ENCODE data around the gene IRF5. TPM values are rescaled to one million over a fixed set of nuclear protein-coding genes. Genes with fewer than 3 reads are reported as not detected.

IRF5 gene
- total and polyA plus RNA-seq, 10 donors: 26.2 to 56.3 (median 42.2) TPM

DNA sequence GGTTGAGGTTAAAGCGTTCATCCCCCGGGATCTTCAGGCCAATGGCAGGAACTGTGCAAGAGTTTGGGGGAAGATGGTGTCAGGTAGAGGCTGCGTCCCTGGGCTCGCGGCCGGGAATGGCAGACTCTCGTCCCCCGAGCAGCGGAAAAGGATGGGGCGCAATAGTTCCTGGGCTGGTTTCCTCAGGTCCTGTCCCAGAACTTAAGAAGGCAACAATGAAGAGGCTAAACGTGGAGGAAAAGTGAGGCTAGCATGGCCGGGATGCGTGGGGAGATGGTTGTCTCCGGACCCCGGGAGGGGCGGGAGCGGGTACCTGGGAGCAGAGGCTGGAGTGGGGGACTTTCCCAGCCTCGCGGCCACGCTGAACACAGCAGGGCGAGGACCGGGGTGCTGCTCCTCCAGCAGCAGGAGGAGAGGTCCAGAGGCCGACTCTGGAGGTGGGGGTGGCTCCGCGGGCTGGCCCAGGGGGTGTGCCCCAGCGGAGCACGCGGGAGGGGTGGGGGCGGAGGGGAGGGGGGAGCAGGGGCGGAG is 882 bp downstream of the IRF5 start:
- TF ChIP-seq POLR2A (IDR thresholded peaks at IDR 0.05) (no peak), POLR2AphosphoS5 (IDR thresholded peaks at IDR 0.05) (peak in 2 of 3 donors; percentile 53 to 61)
- TF ChIP-seq, protein P1, sequence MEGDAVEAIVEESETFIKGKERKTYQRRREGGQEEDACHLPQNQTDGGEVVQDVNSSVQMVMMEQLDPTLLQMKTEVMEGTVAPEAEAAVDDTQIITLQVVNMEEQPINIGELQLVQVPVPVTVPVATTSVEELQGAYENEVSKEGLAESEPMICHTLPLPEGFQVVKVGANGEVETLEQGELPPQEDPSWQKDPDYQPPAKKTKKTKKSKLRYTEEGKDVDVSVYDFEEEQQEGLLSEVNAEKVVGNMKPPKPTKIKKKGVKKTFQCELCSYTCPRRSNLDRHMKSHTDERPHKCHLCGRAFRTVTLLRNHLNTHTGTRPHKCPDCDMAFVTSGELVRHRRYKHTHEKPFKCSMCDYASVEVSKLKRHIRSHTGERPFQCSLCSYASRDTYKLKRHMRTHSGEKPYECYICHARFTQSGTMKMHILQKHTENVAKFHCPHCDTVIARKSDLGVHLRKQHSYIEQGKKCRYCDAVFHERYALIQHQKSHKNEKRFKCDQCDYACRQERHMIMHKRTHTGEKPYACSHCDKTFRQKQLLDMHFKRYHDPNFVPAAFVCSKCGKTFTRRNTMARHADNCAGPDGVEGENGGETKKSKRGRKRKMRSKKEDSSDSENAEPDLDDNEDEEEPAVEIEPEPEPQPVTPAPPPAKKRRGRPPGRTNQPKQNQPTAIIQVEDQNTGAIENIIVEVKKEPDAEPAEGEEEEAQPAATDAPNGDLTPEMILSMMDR (IDR thresholded peaks at IDR 0.05 in 8 of 11, conservative IDR thresholded peaks at IDR 0.05 in 3 of 11): no peak
- 1 to 7% (median 2%) methylated on average over 19 to 30 of the region's 30 CpGs for WGBS, 5 donors
- Histone ChIP-seq H3K27me3 (replicated peaks in 1 of 7) (peaks cover 0 to 32% (median 0%) of the 10 kb centered on the region in 7 donors), H3K4me1 (peaks cover 9 to 97% (median 74%) of the 10 kb centered on the region in 6 donors), H3K4me3 (peak overlapping the region; percentile 49 to 88 (median 78)), H3K36me3 (peaks cover 0 to 20% (median under 1%) of the 10 kb centered on the region in 6 donors), H3K27ac (peak overlapping the region; percentile 63 to 91 (median 84)), H3K9me3 (no peaks in the 10 kb centered on the region)
- DNase-seq: peak; percentile 88
- intact Hi-C loops (cut with DNase I; ENCODE audit: low total_unique reads): no loop called here

DNA sequence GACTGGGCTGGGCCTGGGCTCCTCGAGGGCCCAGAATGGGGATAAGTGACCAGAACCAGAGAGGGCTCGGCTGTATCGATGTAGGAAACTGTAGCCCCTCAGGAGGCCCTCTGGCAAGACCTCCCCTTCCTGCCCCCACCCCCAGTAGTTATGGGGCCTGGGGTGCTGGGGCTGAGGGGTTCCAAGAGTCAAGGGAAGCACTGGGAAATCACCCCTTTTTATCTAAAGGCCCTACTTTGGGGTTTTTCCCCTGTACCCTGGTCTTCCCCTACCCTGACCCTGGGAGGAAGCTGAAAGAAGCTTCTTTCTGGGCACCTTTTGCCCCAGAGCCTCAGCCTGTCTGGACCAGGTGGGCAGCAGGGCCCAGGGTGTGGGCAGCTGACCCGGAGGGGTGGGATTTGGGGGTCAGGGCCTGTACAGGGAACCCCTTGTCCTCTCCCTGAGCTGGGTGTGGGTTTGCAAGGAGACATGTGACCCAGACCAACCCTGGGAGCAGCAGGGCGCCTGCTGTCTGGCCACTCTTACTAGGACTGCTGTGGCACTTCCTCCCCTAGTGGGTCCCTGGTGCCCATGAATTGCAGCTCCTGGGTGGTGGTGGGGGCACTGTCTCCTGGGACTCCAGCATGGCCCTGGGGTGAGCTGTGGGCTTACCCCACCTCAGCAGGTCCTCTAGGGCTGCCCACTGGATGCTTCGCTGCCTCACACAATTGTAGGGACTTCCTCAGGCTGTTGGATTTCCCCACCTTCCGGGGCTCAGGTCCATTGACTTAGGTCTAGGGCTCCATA is 1.5 kb downstream of the IRF5 start:
- TF ChIP-seq POLR2A (IDR thresholded peaks at IDR 0.05): no peak
- TF ChIP-seq POLR2AphosphoS5 (IDR thresholded peaks at IDR 0.05): peak in 2 of 3 donors; percentile 5 to 54
- Histone ChIP-seq H3K36me3 (peaks cover 0 to 27% (median 3%) of the 10 kb centered on the region in 6 donors), H3K4me3 (peak overlapping the region; percentile 49 to 88 (median 78)), H3K4me1 (peaks cover 4 to 97% (median 68%) of the 10 kb centered on the region in 6 donors), H3K27me3 (replicated peaks in 1 of 7) (peaks cover 0 to 32% (median 0%) of the 10 kb centered on the region in 7 donors), H3K27ac (peak overlapping the region; percentile 63 to 91 (median 84)), H3K9me3 (no peaks in the 10 kb centered on the region)
- intact Hi-C loops (cut with DNase I; ENCODE audit: low total_unique reads): no loop called here
- WGBS, 5 donors: 4 to 49% (median 25%) methylated on average over 3 to 7 of the region's 7 CpGs
- peak; percentile 81 for DNase-seq

DNA sequence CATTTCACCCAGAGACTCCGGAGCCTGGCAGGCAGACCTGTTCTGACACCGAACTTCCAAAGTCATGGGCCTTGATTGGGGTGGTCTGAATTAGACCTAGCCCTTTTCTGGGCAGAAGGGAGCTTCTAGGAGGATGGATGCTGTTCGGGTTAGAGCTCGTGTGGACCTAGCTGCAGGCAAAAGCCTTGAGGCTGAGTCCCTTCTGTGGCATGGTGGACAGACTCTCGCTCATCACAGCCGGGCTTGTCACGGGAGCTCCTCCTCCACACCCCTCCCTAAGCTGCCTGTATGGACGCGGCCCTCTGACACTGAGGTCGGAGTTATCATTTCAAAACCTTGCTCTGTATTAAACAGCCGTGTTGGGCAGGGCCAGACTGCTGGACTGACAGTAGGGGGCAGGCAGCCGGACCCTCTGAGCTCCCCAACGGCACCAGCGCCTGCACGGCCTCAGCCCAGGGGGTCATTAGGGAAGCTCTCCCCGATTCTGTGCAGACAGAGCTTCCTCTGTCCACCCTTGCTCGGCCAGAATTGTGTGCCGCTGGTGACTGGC is 2.2 kb downstream of the IRF5 start:
- H3K9me3 ChIP-seq: no peaks in the 10 kb centered on the region
- H3K27ac ChIP-seq: peak overlapping the region; percentile 45 to 91 (median 84)
- TF ChIP-seq, protein P1 (IDR thresholded peaks at IDR 0.05 in 8 of 11, conservative IDR thresholded peaks at IDR 0.05 in 3 of 11): no peak
- no peak for TF ChIP-seq POLR2A (IDR thresholded peaks at IDR 0.05)
- TF ChIP-seq POLR2AphosphoS5 (IDR thresholded peaks at IDR 0.05): no peak
- peak; percentile 83 for DNase-seq
- intact Hi-C loops (cut with DNase I; ENCODE audit: low total_unique reads): no loop called here
- peaks cover 0 to 34% (median 3%) of the 10 kb centered on the region in 6 donors for H3K36me3 ChIP-seq
- peak overlapping the region in 7 of 8 donors; percentile 16 to 88 (median 79) for H3K4me3 ChIP-seq
- peaks cover 0 to 32% (median 0%) of the 10 kb centered on the region in 7 donors for H3K27me3 ChIP-seq (replicated peaks in 1 of 7)
- WGBS, 5 donors: 36 to 54% (median 41%) methylated on average over 11 to 18 of the region's 18 CpGs
- H3K4me1 ChIP-seq: peaks cover 0 to 96% (median 61%) of the 10 kb centered on the region in 6 donors

DNA sequence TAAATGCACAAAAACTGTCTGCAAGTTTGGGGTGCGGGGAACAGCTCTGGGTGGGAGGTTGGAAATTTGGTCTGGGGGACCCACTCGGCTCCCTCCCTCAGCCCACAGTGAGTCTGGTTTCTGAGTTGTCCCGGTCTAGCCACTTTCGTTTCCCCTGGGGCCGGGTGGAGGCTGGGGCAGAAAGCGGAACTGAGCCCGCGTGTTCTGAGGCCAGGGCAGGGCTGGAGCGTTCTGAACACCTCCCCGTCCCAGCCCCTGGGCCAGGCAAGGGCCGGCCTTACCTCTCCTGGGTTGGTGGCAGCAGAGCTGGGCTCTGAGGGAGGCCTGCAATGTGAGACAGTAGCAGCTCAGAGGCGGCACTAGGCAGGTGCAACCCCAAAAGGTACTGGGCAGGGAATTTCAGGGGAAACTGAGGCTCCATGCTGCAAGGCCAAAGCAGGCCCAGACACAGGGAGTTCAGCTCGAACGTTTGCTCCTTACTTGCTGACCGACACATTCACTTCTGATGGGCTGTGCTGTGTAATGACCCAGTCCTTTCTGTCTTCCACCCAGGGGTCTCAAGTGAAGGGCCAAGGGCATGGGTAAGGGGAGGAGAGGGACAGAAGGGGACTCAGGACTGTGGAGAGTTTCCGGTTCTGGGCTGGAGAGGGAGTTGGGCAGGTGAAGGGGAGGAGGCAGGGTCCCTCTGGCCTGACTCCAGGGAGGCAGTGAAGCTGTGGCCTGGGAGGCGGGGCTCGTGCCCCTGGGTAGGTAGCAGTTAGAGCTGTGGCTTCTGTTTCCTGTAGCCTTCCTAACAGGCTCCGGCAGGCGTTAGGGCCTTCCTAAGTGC is 3.0 kb downstream of the IRF5 start:
- peak overlapping the region in 7 of 8 donors; percentile 16 to 88 (median 79) for H3K4me3 ChIP-seq
- 15 to 48% (median 29%) methylated on average over 19 to 20 of the region's 20 CpGs for WGBS, 5 donors
- DNase-seq: peak; percentile 97
- peaks cover 0 to 89% (median 53%) of the 10 kb centered on the region in 6 donors for H3K4me1 ChIP-seq
- H3K36me3 ChIP-seq: peaks cover 0 to 41% (median 10%) of the 10 kb centered on the region in 6 donors
- intact Hi-C loops (cut with DNase I; ENCODE audit: low total_unique reads): no loop called here
- H3K27ac ChIP-seq: peak overlapping the region; percentile 45 to 91 (median 84)
- TF ChIP-seq POLR2AphosphoS5 (IDR thresholded peaks at IDR 0.05): peak; percentile 55 to 76 (median 71)
- TF ChIP-seq, protein P1 (IDR thresholded peaks at IDR 0.05 in 8 of 11, conservative IDR thresholded peaks at IDR 0.05 in 3 of 11): no peak
- TF ChIP-seq POLR2A (IDR thresholded peaks at IDR 0.05): peak in 1 of 3 donors; percentile 21
- H3K27me3 ChIP-seq (replicated peaks in 1 of 7): peaks cover 0 to 32% (median 0%) of the 10 kb centered on the region in 7 donors
- no peaks in the 10 kb centered on the region for H3K9me3 ChIP-seq

Data from spleen (tissue), 11 donors.